Left ventricle myocardium inferior (tissue), 1 donor: ENCODE results near the gene CIAO2B. TPM values are rescaled to one million over a fixed set of nuclear protein-coding genes. Genes with fewer than 3 reads are reported as not detected.

ENCODE experiments used
- DNase-seq: peaks from one replicate; pipeline ENCODE4 v3.0.0-alpha.2; 2020
- H3K27ac ChIP-seq: fragments of 200-600 bp; replicated peaks from 2 replicates; pipeline ENCODE4 v1.8.0; 2021
- H3K27me3 ChIP-seq: fragments of 200-600 bp; 2 replicates; pipeline ENCODE4 v1.8.0; 2021; ENCODE audit warnings: low read depth
- H3K36me3 ChIP-seq: fragments of 200-600 bp; 2 replicates; pipeline ENCODE4 v1.8.0; 2021
- H3K4me1 ChIP-seq: fragments of 200-600 bp; 2 replicates; pipeline ENCODE4 v1.8.0; 2021
- H3K4me3 ChIP-seq: fragments of 200-600 bp; 2 replicates; pipeline ENCODE4 v1.8.0; 2021; ENCODE audit warnings: mild to moderate bottlenecking, moderate library complexity
- H3K9me3 ChIP-seq: fragments of 200-600 bp; replicated peaks from 2 replicates; pipeline ENCODE4 v1.8.0; 2021
- CTCF ChIP-seq: fragments of 200-600 bp; IDR thresholded peaks from 2 replicates; pipeline ENCODE4 v1.8.0; 2021; ENCODE audit warnings: antibody characterized with exemption, mild to moderate bottlenecking, borderline replicate concordance
- intact Hi-C: fragments of 100-400 bp; cut with micrococcal nuclease; formaldehyde crosslinking; loops from one replicate; pipeline ENCODE4 v1.11.0; 2022
- total RNA-seq: library from RNA; stranded (reverse); fragmentation: NEBNext Ultra II Directional; extraction: Animal tissue kit (Norgen Biotek cat#: 25700); gene quantifications from one replicate; pipeline ENCODE4 v1.2.1, GENCODE V29; 2021
- donor health status: DM: no; HTN: yes; CAD: no; lungs with severe emphysema.

Gene CIAO2B
- total RNA-seq, 1 donor from 2014 or later = 127 TPM

GRCh38 chr16:66968847-66969246, 34.6 kb upstream of the CIAO2B start:
- TF ChIP-seq CTCF = no peak
- Histone ChIP-seq H3K27me3 (peaks cover 4% of the 10 kb centered on the region), H3K27ac (no peak overlapping the region), H3K36me3 (no peaks in the 10 kb centered on the region), H3K9me3 (no peaks in the 10 kb centered on the region), H3K4me3 (no peak overlapping the region), H3K4me1 (no peaks in the 10 kb centered on the region)
- intact Hi-C loops = no loop called here
- no peak for DNase-seq

- peaks cover 4% of the 10 kb centered on the region for H3K4me1 ChIP-seq
- no peak for TF ChIP-seq CTCF
- intact Hi-C loops = no loop called here
- H3K9me3 ChIP-seq = no peaks in the 10 kb centered on the region
- H3K4me3 ChIP-seq = no peak overlapping the region
- no peaks in the 10 kb centered on the region for H3K36me3 ChIP-seq
- no peak for DNase-seq
- peaks cover 4% of the 10 kb centered on the region for H3K27me3 ChIP-seq
- no peak overlapping the region for H3K27ac ChIP-seq
Observed at GRCh38 chr16:66964049-66964448, 29.8 kb upstream of the CIAO2B start.

- H3K9me3 ChIP-seq = no peaks in the 10 kb centered on the region
- intact Hi-C loops = no loop called here
- no peak overlapping the region for H3K27ac ChIP-seq
- no peaks in the 10 kb centered on the region for H3K36me3 ChIP-seq
- H3K4me3 ChIP-seq = no peak overlapping the region
- no peak for TF ChIP-seq CTCF
- no peak for DNase-seq
- H3K4me1 ChIP-seq = peaks cover 4% of the 10 kb centered on the region
- peaks cover 4% of the 10 kb centered on the region for H3K27me3 ChIP-seq
Observed at GRCh38 chr16:66961914-66962313, 27.7 kb upstream of the CIAO2B start.

- DNase-seq = peak; percentile 40
- peaks cover 4% of the 10 kb centered on the region for H3K4me1 ChIP-seq
- H3K27ac ChIP-seq = no peak within 1 kb of the TSS
- H3K36me3 ChIP-seq = no peaks in the 10 kb centered on the region
- no peak within 1 kb of the TSS for H3K4me3 ChIP-seq
- intact Hi-C loops = no loop called here
- no peaks in the 10 kb centered on the region for H3K9me3 ChIP-seq
- peak; percentile 69 for TF ChIP-seq CTCF
- peaks cover 4% of the 10 kb centered on the region for H3K27me3 ChIP-seq
Observed at GRCh38 chr16:66961065-66961744, 27.0 kb upstream of the CIAO2B start, which contains the start of gene CES3. Gene CES3 (plus strand): TSS chr16:66961266. CDS start chr16:66961308, 42 bp downstream.

GRCh38 chr16:66960270-66960669, 26.1 kb upstream of the CIAO2B start:
- DNase-seq = no peak
- no peak overlapping the region for H3K4me3 ChIP-seq
- H3K27me3 ChIP-seq = peaks cover 4% of the 10 kb centered on the region
- intact Hi-C loops = no loop called here
- H3K27ac ChIP-seq = no peak overlapping the region
- no peak for TF ChIP-seq CTCF
- H3K9me3 ChIP-seq = no peaks in the 10 kb centered on the region
- peaks cover 4% of the 10 kb centered on the region for H3K4me1 ChIP-seq
- H3K36me3 ChIP-seq = no peaks in the 10 kb centered on the region
